IPS-NIHi7 (cell line): ENCODE measurements around the gene AP2A2.
"Not testable (repeated sequence)": the region's sequence is repeated elsewhere in the genome, so short reads cannot be mapped to it uniquely, and the experiment has no call there.

ENCODE experiments used
- DNase-seq: peaks from one replicate; pipeline ENCODE4 v3.0.0; 2012; ENCODE audit warnings: mixed read lengths; ENCODE audit errors: extremely low spot score

AP2A2 gene

DNA sequence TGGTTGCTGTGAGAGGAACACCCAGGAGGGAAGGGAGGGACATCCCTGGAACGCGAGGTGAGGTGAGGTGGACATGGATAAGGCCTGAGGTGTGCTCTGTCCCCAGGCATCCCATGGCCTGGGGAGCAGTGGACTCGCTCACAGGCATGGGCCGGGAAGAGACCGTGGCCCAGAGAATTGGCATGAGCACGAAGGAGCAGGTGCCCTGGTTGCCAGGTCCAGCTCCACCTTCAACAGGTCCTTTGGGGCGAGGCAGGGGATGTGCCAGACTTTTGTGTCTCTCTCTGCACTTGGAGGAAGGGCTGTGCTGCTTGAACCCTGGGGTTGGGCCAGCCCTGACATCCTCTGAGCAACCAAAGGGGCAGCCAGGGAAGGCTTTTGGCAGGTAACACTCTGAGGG lies 89.4 kb downstream of the AP2A2 start:
- no peak for DNase-seq

DNA sequence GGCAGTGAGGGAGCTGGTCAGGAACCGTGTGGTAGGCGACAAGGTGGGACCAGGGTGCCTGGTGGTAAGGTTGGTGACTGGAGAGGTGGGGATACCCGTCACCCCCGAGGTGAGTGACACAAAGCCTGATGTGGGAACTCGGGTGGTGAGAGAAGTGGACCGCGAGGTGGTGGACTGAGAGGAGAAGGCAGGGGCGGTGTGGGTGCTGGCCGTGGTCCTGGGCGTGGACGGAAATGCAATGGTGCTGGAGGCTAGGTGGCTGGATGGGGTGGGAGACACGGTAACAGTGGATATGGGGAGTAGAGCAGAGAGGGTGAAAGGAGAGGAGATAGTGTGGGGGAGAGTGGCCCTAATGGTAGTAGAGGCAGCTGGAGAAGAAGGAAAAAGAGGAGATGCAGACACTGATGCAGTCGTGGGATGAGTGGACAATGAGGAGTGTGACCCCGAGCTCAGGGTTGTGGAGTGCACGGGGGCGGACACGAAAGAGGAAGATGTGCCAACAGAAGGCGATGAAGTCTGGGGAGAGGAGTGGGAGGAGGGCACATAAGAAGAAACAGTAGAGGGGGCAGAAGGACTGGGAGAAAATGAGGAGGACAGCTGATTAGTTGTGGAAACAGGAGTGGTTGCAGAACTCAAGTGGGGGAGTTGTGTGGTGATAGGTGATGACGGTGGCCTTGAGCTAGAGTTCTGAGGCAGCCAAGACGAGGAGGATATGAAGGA lies 90.3 kb downstream of the AP2A2 start:
- no peak for DNase-seq

DNA sequence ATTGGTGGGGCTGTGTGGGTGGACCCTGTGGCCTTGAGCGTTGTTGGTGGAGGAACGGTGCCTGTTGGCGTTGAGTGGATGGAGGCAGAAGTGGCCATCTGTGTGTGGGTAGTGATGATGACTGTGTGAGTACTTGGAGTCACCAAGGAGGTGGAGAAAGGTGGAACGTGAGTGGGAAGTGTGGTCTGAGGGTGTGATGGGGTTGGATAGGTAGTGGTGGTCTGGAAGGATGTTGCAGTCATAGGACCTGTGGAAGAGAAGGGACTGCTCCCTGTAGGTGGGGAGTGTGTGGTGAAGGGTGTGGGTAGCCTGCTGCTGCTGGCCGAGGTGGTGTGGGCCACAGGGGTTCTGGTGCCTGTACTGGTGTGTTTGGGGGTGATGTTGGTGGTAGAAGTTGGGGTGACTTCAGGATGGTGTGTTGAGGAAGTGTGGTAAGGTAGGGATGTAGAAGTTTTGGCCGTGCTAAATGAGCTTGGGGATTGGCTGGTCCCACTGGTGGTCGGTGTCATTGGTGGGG lies 91.0 kb downstream of the AP2A2 start:
- DNase-seq = not testable (repeated sequence)

DNA sequence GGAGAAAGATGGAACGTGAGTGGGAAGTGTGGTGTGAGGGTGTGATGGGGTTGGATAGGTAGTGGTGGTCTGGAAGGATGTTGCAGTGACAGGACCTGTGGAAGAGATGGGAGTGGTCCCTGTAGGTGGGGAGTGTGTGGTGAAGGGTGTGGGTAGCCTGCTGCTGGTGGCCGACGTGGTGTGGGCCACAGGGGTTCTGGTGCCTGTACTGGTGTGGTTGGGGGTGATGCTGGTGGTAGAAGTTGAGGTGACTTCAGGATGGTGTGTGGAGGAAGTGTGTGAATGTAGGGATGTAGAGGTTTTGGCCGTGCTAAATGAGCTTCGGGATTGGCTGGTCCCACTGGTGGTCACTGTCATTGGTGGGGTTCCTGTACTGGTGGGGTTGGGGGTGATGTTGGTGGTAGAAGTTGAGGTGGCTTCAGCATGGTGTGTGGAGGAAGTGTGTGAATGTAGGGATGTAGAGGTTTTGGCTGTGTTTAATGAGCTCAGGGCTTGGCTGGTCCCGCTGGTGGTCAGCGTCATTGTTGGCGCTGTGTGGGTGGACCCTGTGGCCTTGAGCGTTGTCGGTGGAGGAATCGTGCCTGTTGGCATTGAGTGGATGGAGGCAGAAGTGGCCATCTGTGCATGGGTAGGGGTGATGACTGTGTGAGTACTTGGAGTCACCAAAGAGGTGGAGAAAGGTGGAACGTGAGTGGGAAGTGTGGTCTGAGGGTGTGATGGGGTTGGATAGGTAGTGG lies 91.8 kb downstream of the AP2A2 start:
- DNase-seq = no peak

DNA sequence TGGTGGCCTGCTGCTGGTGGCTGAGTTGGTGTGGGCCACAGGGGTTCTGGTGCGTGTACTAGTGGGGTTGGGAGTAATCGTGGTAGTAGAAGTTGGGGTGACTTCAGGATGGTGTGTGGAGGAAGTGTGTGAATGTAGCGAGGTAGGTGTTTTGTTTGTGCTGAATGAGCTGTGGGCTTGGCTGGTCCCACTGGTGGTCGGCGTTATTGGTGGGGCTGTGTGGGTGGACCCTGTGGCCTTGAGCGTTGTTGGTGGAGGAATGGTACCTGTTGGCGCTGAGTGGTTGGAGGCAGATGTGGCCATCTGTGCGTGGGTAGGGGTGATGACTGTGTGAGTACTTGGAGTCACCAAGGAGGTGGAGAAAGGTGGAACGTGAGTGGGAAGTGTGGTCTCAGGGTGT lies 92.4 kb downstream of the AP2A2 start:
- no peak for DNase-seq

DNA sequence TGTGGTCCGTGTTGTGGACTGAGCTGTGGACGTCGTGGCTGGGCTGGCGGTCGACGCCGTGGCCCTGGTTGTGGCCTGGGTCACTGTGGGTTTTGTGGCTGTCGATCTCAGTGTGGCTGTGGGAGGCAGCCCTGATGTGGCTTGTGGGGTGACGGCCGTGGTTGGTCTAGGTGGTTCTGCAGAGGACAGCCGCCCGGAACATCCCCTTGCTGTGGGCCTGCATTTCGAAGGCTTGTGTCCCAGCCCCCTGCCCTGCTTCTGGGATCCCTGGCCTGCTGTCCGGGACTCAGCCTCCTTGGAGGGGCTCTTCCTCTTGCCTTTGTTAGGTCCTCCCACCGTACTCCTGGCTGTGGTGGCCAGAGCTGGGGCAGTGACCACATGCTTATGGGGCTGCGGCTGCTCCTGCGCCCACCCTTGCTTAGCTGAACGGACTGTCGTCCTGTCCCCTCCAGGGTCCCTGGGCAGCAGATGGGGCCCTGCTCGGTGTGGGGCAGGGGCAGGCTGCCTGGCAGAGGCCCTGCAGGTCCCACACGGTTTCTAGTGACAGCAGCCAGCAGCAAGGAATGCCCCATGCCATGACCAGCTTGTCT lies 93.7 kb downstream of the AP2A2 start:
- no peak for DNase-seq

DNA sequence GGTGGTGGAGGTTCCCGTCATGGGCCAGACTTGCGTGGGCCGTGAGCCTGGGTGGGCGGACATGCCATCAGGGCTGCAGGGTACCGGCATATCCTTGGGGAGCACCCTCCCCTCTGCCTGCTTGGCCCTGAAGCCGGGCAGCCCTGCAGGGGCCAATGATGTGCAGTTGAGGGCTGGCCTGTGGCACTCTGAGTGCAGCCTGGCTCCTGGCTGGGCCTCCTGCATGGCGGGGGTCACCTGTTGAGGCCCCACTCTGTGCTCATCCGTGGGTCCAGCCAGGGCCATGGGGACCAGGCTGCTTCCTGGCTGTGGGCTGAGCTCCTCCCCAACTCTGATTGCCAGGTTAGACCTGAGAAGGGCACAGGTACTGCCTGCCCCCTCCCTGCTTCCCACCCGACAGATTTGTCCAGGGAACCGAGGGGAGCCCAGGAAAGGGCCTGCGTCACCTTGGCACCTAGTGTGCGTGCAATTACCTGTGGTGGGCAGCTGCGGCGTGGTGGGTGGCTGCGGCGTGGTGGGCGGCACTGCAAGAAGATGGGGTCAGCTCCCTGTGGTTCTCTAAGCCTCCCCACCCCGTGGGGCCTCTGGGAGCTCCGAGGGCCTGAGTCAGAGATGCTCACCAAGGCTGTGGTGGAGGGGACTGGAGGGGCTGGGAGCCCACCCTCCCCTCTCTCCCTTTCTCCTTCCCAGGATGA lies 94.7 kb downstream of the AP2A2 start:
- DNase-seq = no peak

DNA sequence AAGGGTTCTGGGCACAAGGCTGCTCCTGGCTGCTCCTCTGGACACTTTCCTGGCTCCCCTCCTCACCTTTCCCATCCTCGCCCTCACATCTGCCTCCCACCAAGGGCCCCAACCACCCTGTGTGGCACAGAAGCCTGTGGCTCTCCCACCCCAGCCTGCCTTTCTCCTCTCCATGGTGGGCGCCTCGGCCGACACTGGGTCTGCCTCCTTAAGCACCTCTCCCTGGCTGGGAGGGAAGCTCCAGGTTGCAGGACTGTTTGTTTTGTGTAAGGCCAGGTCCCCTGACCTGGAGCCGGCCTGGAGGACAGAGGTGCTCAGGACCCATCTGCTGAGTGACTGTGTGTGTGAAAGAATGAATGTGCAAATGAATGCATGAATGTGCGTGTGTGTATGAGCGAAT lies 96.7 kb downstream of the AP2A2 start:
- no peak for DNase-seq

DNA sequence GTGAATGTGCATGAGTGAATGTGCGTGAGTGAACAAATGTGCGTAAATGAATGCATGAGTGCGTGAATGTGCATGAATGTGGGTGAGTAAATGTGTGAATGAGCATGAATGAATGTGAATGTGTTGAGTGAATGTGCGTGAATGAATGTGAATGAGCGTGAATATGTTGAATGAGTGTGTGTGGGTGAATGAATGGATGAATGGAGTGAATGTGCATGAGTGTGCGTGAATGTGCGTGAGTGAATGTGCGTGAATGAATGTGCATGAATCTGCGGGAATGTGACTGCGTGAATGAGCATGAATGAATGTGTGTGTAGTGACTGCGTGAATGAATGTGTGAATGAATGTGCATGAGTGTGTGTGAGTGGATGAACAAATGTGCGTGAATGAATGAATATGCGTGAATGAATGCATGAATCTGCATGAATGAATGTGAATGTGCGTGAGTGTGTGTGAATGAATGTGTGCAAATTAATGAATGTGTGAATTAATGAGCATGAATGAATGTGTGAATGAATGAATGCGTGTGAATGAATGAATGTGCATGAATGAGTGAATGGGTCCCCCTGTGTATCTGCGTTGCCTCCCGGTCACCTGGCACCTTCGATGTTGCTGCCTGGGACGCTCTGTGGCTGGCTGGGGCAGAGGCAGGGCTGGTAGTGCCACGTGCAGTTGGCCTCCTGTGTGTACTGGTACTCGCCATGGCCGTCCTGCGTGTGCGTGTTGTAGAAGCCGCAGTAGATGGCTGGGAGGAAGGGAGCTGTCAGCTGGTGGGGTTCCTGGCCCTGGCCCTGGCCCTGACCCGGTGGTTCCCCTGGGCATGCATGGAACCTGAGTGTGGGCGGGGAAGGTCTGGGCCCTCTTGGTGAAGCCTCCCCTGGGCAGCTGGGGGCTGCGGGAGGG lies 97.5 kb downstream of the AP2A2 start:
- no peak for DNase-seq

DNA sequence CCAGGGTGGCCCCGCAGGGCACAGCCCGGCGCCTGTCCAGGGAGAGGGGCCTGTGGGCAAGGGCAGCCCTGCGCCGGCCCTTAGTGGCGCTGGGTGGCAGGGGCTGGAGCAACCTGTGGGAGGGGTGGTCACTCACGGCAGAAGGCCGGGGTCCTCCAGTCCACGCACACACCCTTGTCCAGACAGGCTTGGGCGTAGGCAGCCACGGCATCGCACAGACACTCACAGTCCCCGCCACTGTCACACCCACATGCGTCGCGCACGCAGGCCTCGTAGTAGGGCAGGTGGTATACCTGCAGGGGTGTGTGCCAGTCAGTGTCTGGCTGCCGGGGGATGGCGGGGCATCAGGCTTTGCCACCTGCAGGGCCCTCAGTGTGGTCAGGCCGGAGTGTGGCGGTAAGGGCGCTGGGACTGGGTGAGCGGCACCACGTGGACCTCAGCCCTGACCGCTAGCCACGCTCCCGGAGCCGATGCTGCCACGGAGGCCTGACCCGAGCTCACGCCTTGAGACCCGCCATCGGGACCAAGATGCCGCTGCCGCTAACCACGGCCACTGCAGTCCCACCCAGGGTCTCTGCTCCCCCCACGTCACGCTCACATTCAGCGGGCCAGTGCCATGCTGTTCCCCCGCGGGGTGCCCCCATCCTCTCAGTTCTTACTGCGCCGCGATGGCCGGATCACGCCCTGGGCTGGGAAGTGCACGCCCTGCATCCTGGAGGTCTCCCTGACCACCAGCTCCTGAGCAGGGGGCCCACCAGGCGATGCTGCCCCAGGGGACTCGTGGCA lies 98.3 kb downstream of the AP2A2 start:
- no peak for DNase-seq

DNA sequence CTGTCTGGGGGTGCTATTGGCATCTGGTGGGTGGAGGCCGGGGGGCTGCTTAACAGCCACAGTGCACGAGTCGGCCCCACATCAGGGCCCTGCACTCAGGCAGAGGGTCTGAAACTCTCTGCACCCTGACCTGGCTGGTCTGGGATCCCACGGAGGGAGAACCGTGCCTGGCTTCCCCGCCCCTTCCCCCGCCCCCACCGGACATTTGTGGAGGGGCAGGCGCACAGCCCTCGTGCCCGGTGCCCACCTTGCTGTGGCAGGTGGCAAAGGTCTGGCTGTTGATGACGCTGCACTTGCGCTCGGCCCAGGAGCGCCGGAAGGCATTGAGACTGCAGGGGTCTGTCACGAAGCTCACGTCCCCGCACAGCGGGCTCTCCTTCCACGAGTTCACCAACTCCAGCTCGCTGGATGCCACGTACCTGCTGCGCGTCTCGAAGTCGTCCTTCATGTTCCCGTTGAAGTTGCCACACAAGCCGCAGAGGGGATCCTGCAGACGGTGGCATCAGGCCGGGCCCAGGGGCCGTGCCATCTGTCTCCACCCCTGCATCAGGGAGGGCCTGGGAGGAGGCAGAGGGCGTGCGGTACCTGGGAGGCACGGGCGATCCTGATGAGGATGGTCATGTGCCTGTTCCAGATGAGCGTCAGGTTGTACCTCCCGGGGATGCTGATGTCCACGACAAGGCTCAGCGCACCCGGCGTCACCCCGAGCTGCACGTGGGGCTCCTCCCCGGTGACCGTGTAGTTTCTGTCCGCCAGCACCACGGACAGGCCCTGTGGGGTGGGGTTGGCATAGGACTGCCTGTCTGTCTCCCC lies 99.1 kb downstream of the AP2A2 start:
- DNase-seq = no peak

DNA sequence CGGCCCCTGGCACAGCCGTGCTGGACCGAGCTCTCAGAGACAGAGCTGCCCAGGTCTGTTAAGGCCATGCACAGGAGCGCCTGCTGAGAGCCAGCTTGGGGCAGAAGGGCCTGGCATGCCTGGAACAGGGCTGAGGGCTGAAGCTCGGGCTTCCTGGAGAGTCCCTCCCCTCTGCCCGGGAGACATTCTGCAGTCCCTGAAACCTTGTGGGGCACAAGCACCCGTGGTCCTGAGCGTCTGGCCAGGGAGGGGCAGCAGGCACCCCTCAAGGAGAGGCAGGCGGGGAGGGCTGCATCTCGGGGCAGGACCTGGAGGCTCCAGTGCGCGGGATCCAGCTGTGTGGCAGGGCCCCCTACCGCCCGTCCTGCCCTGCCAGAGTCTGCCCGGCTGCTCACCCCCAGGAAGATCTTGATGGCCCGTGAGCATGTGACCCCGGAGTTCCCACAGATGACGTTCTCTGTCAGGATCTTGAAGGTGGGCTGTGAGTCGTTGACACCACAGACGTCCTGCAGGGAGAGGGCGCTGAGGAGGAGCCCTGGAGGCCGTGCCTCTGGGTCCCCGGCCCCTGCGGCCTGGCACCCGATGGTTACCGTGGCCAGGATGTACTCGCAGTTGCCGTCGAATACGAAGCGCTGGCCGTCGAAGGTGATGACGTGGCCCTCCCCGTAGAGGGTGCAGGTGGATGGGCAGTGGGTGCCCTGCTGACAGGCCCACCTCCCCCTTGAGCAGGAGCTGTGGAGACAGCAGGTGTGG lies 99.9 kb downstream of the AP2A2 start:
- no peak for DNase-seq

DNA sequence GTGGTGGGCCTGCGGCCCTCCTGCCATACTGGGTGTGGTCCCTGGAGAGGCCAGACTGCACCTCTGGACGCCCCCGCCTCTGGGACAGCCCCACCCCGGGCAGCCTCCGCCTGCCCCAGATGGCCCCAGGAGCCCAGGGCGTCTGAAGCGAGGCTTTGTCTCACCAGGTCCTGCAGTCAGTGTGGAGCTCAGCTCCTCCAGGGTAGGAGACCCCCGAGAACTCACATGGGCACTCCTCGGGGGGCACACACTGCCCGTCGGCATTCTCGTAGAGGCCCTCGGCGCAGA lies 100.4 kb downstream of the AP2A2 start:
- DNase-seq = no peak

DNA sequence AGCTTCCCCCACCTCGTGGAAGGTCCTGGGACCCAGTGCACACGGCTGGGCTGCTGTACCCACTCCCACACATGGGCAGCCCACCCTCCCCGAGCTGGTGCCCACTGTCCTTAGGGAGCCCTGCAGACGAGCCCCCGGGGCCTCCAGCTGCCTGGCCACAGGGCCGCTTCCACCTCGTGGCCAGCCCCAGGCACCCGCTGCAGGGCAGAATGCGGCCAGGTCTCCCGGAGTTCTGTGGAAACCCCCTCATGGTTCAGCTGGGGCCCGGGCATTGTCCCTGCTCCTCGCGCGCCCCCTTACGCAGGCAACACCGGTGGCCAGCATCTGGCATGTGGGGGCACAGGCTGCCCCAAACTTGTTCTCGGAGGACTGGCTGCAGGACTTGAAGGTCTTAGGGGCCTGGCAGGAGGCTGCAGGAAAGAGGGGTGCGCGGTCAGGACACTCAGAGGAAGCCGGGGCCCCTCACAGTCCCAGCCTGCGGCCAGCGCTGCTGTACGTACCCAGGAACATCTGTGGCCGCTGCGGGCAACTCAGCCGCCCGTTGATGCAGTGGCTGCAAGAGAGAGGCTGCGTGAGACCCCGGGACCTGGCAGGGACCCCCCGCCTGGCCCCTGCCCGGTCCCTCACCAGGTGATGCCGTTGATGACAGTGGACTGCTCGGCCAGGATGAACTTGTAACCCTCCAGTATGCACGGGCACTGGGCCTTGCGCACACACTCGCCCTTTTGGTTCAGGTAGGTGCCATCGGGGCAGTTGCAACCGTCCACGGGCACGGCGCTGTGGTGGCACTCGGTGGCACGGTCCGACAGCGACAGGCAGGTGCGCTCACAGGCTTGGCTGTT lies 101.2 kb downstream of the AP2A2 start:
- no peak for DNase-seq

DNA sequence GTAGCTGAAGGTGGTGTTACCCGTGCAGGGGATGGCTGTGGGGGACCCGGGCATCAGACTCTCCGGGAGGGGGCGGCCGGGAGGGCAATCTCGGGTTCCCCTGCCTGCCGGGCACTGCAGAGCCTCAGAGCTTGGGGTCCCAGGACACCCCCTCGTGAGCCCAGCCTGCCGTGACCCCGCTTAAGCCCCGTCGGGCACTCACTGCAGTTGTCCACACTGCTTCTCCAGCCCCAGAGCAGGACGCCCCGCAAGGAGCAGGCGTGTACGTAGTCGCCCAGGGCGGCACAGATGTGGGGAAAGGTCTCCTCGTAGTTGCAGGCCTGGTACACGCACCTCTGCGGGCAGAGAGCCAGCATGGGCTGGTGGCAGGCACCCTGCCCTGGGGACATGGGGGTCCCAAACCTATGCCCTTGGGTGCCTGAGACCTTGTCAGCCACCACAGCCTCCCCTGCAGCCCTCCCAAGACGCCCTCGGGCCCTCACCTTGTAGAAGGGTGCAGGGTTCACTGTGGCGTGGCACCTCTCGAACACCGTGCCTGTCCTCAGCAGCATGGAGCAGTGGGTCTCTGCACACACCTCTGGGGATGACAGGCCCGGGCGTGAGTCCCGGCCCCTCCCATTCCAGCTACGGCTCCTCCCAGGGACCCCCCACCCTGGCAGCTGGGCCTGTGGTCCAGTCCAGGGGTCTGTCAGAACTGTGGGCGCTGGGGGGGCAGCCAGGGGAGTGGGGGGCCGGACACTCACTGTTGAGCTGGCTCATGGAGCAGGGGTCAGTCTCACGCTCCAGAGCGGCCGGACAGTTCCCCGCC lies 102.0 kb downstream of the AP2A2 start:
- no peak for DNase-seq

DNA sequence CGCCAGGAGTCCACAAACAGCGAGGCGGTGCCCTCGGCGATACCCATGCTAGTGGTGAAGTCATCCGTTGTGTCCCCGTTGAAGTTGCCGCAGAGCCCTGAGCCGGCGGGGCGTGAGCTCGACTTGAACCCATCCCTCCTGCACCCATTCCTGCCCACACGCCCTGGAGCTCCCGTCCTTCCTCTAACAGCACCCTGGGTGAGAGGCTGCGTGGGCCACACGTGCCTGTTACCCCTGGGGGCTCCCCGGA lies 102.5 kb downstream of the AP2A2 start:
- no peak for DNase-seq

DNA sequence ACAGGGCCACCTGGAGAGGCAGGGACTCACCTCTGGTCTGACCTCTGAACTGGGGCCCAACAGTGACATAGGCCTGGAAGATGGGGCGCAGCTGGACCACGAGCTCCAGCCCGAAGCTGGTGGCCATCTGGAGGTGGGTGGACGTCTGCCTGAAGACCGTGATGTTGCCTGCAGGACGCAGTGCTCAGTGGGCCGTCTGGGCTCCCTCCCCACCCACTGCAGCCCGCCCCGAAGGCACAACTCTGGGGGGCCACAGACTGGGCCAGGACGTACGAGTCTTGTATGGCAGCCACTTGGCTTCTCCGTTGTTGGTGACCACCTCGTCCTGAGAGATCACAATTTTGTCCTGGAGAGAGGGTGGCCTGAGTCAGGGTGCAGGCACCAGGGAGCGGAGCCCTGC lies 102.9 kb downstream of the AP2A2 start:
- no peak for DNase-seq

DNA sequence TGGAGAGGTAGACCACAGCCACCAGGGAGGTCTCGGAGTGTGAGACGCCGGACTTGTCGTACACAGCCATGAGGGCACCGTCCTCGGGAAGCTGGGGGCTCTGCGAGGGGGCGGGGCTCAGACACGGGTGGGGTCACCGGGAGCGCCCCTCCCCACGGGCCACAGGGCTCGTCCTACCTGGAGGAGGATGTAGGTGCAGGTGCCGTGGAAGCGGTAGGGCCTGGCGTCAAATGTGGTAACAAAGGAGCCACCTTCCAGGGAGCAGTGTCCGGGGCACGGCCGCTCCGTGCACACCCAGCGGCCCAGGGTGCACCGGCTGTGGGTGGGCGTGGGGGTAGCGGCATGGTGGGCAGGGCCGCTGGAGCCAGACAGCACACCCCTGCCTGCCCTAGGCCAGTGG lies 103.4 kb downstream of the AP2A2 start:
- DNase-seq = no peak
